Pons (tissue), 1 donor: ENCODE data around the gene TCERG1.

ENCODE experiments used
- DNase-seq: peaks from one replicate; pipeline ENCODE4 v3.0.0-alpha.2; 2016; ENCODE audit warnings: low spot score

The TCERG1 gene

GRCh38 chr5:146457431-146457830 is 10.3 kb downstream of the TCERG1 start:
- no peak for DNase-seq

GRCh38 chr5:146458894-146459293 is 11.8 kb downstream of the TCERG1 start:
- DNase-seq = no peak

- no peak for DNase-seq
Measured at GRCh38 chr5:146461319-146461718, 14.2 kb downstream of the TCERG1 start.

GRCh38 chr5:146463446-146463845 is 16.3 kb downstream of the TCERG1 start:
- no peak for DNase-seq

- DNase-seq = peak; percentile 31
Measured at GRCh38 chr5:146466521-146467349, 19.6 kb downstream of the TCERG1 start.

GRCh38 chr5:146467760-146468159 is 20.6 kb downstream of the TCERG1 start:
- DNase-seq = no peak

GRCh38 chr5:146474065-146474464 is 26.9 kb downstream of the TCERG1 start:
- peak; percentile 20 for DNase-seq

GRCh38 chr5:146475190-146475780 is 28.2 kb downstream of the TCERG1 start:
- no peak for DNase-seq

GRCh38 chr5:146475906-146476305 is 28.8 kb downstream of the TCERG1 start:
- no peak for DNase-seq

- DNase-seq = no peak
Measured at GRCh38 chr5:146482775-146483174, 35.6 kb downstream of the TCERG1 start.

GRCh38 chr5:146484714-146485391 is 37.7 kb downstream of the TCERG1 start:
- no peak for DNase-seq

- no peak for DNase-seq
Measured at GRCh38 chr5:146490089-146490843, 43.1 kb downstream of the TCERG1 start.

- no peak for DNase-seq
Measured at GRCh38 chr5:146494656-146495055, 47.5 kb downstream of the TCERG1 start.

- DNase-seq = no peak
Measured at GRCh38 chr5:146499680-146500079, 52.5 kb downstream of the TCERG1 start.

GRCh38 chr5:146507428-146507827 is 60.3 kb downstream of the TCERG1 start:
- no peak for DNase-seq

- DNase-seq = no peak
Measured at GRCh38 chr5:146510559-146511125, 63.5 kb downstream of the TCERG1 start.

- DNase-seq = no peak
Measured at GRCh38 chr5:146513462-146513861, 66.3 kb downstream of the TCERG1 start.

GRCh38 chr5:146514575-146514974 is 67.4 kb downstream of the TCERG1 start:
- no peak for DNase-seq

GRCh38 chr5:146515473-146516150 is 68.5 kb downstream of the TCERG1 start:
- DNase-seq = no peak

- peak; percentile 17 for DNase-seq
Measured at GRCh38 chr5:146516151-146516475, 69.0 kb downstream of the TCERG1 start, which contains the start of gene GPR151. GPR151 (minus strand) TSS chr5:146516190; CDS start chr5:146516113, 77 bp downstream.

GRCh38 chr5:146519554-146519953 is 72.4 kb downstream of the TCERG1 start:
- DNase-seq = no peak
